IMR-90 (cell line): ENCODE results near the gene ZNRF3. TPM values are rescaled to one million over a fixed set of nuclear protein-coding genes. Genes with fewer than 3 reads are reported as not detected.

Experiments
- ATAC-seq: fragments of 200-7000 bp; cut with Tn5 transposase; 2 replicates; pipeline ENCODE4 v1.9.1; 2020; ENCODE audit warnings: low read depth, mild to moderate bottlenecking, moderate library complexity
- BruUV-seq: library from RNA; stranded (reverse); fragments of 400-500 nt; replicated peaks from 2 replicates; lab custom pipeline; 2021; lab: Mats Ljungman, UMichigan
- CTCF ChIA-PET: fragments of 300-600 bp; formaldehyde crosslinking; extraction: SDS; loops from one replicate; lab custom pipeline; 2021; ENCODE audit warnings: antibody characterized with exemption; lab: Yijun Ruan, JAX
- POLR2A ChIA-PET: fragments of 300-600 bp; sonication (Branson Sonifier 250); formaldehyde crosslinking; loops from one replicate; lab custom pipeline; 2022; ENCODE audit warnings: antibody characterized with exemption; ENCODE audit not compliant: unreplicated experiment; lab: Charles Lee
- DNase-seq: peaks from one replicate; pipeline ENCODE4 v3.0.0; 2013
- H2AFZ ChIP-seq: replicated peaks from 2 replicates; pipeline ENCODE3; 2013; ENCODE audit warnings: low read length, mild to moderate bottlenecking; ENCODE audit not compliant: poor library complexity
- H2AK5ac ChIP-seq: 2 replicates; pipeline ENCODE4 v1.6.1; 2013; ENCODE audit warnings: low read depth, low read length, inconsistent platforms
- H2AK9ac ChIP-seq: replicated peaks from 2 replicates; pipeline ENCODE3; 2013; ENCODE audit warnings: mild to moderate bottlenecking, low read depth, low read length, moderate library complexity; ENCODE audit not compliant: poor library complexity
- H2BK120ac ChIP-seq: 2 replicates; pipeline ENCODE4 v1.6.1; 2013; ENCODE audit warnings: low read depth, low read length, inconsistent platforms
- H2BK15ac ChIP-seq: 3 replicates; pipeline ENCODE4 v1.6.1; 2013; ENCODE audit warnings: low read depth, low read length, inconsistent platforms
- H2BK20ac ChIP-seq: 2 replicates; pipeline ENCODE4 v1.6.1; 2013; ENCODE audit warnings: low read depth, mild to moderate bottlenecking, inconsistent platforms, low read length, moderate library complexity
- H2BK5ac ChIP-seq: 2 replicates; pipeline ENCODE4 v1.6.1; 2013; ENCODE audit warnings: mild to moderate bottlenecking, low read depth, low read length, inconsistent platforms; ENCODE audit not compliant: poor library complexity, severe bottlenecking
- H3K14ac ChIP-seq: replicated peaks from 2 replicates; pipeline ENCODE4 v1.6.1; 2013; ENCODE audit warnings: low read depth, low read length, inconsistent platforms
- H3K18ac ChIP-seq: 2 replicates; pipeline ENCODE4 v1.6.1; 2013; ENCODE audit warnings: low read depth, low read length, control low read depth
- H3K23ac ChIP-seq: 2 replicates; pipeline ENCODE4 v1.6.1; 2013; ENCODE audit warnings: low read depth, low read length, inconsistent platforms
- H3K27ac ChIP-seq: 2 replicates; pipeline ENCODE4 v1.5.1; 2013; ENCODE audit warnings: mild to moderate bottlenecking, control low read depth, low read length; ENCODE audit not compliant: insufficient read depth
- H3K27me3 ChIP-seq: 2 replicates; pipeline ENCODE4 v1.6.1; 2013; ENCODE audit warnings: low read length; ENCODE audit not compliant: control insufficient read depth, insufficient read depth
- H3K36me3 ChIP-seq: 2 replicates; pipeline ENCODE4 v1.6.1; 2013; ENCODE audit warnings: low read length, mixed read lengths; ENCODE audit not compliant: control insufficient read depth, insufficient read depth
- H3K4ac ChIP-seq: 2 replicates; pipeline ENCODE4 v1.6.1; 2013; ENCODE audit warnings: low read depth, low read length, inconsistent platforms
- H3K4me1 ChIP-seq: 2 replicates; pipeline ENCODE4 v1.6.1; 2013; ENCODE audit warnings: low read length, mixed read lengths; ENCODE audit not compliant: control insufficient read depth, insufficient read depth
- H3K4me2 ChIP-seq: 2 replicates; pipeline ENCODE4 v1.6.1; 2013; ENCODE audit warnings: low read depth, mild to moderate bottlenecking, control low read depth, low read length, moderate library complexity
- H3K4me3 ChIP-seq: 2 replicates; pipeline ENCODE4 v1.5.1; 2013; ENCODE audit warnings: low read depth, mild to moderate bottlenecking, control low read depth, low read length, moderate library complexity; ENCODE audit not compliant: insufficient read depth
- H3K56ac ChIP-seq: 2 replicates; pipeline ENCODE4 v1.6.1; 2013; ENCODE audit warnings: low read length, inconsistent platforms; ENCODE audit not compliant: insufficient read depth; ENCODE audit errors: extremely low read depth
- H3K79me1 ChIP-seq, 2 experiments: 2 replicates each; pipeline ENCODE4 v1.6.1; 2013; ENCODE audit warnings: low read length in 2 of 2, inconsistent platforms in 1 of 2, low read depth in 1 of 2
- H3K9ac ChIP-seq: 2 replicates; pipeline ENCODE4 v1.6.1; 2013; ENCODE audit warnings: low read depth, low read length, control low read depth
- H3K9me1 ChIP-seq: 2 replicates; pipeline ENCODE4 v1.6.1; 2013; ENCODE audit warnings: low read length, inconsistent platforms; ENCODE audit not compliant: insufficient read depth
- H3K9me3 ChIP-seq: 2 replicates; pipeline ENCODE4 v1.6.1; 2013; ENCODE audit warnings: low read length; ENCODE audit not compliant: control insufficient read depth, insufficient read depth
- H4K20me1 ChIP-seq: 2 replicates; pipeline ENCODE4 v1.6.1; 2013; ENCODE audit warnings: low read length, inconsistent platforms; ENCODE audit not compliant: insufficient read depth
- H4K5ac ChIP-seq: 2 replicates; pipeline ENCODE4 v1.6.1; 2013; ENCODE audit warnings: mild to moderate bottlenecking, low read depth, low read length, control low read depth
- H4K8ac ChIP-seq, 2 experiments: 2 replicates each; pipeline ENCODE4 v1.6.1; 2013; ENCODE audit warnings: low read depth in 2 of 2, low read length in 2 of 2, control low read depth in 1 of 2, inconsistent platforms in 1 of 2
- H4K91ac ChIP-seq: 2 replicates; pipeline ENCODE4 v1.6.1; 2013; ENCODE audit warnings: low read depth, low read length, inconsistent platforms; ENCODE audit not compliant: insufficient read depth
- BHLHE40 ChIP-seq: fragments of 150-350 bp; IDR thresholded peaks from 2 replicates; pipeline ENCODE4 v1.6.1; 2016; ENCODE audit warnings: mild to moderate bottlenecking, low read depth, low read length
- CHD1 ChIP-seq: IDR thresholded peaks from 2 replicates; pipeline ENCODE4 v1.6.1; 2012; ENCODE audit warnings: low read depth, low read length, improper control_type of control experiment
- CTCF ChIP-seq: conservative IDR thresholded peaks from 2 replicates; pipeline ENCODE4 v1.5.1; 2012; ENCODE audit warnings: mild to moderate bottlenecking, low read depth, low read length, improper control_type of control experiment
- ELK1 ChIP-seq: fragments of 150-350 bp; IDR thresholded peaks from 2 replicates; pipeline ENCODE4 v1.6.1; 2016; ENCODE audit warnings: low read depth, mild to moderate bottlenecking, low read length, moderate library complexity, borderline replicate concordance
- FOS ChIP-seq: fragments of 150-350 bp; IDR thresholded peaks from 2 replicates; pipeline ENCODE4 v1.6.1; 2016; ENCODE audit warnings: low read depth, low read length
- MAFK ChIP-seq: IDR thresholded peaks from 2 replicates; pipeline ENCODE4 v1.6.1; 2012; ENCODE audit warnings: low read depth, low read length, improper control_type of control experiment
- MAZ ChIP-seq: IDR thresholded peaks from 2 replicates; pipeline ENCODE4 v1.6.1; 2012; ENCODE audit warnings: low read depth, mild to moderate bottlenecking, low read length, improper control_type of control experiment, moderate library complexity, borderline replicate concordance
- MXI1 ChIP-seq: IDR thresholded peaks from 2 replicates; pipeline ENCODE4 v1.6.1; 2012; ENCODE audit warnings: low read depth, mild to moderate bottlenecking, low read length, moderate library complexity, borderline replicate concordance
- NFE2L2 ChIP-seq: fragments of 150-350 bp; IDR thresholded peaks from 2 replicates; pipeline ENCODE4 v1.6.1; 2016; ENCODE audit warnings: low read depth, mild to moderate bottlenecking, low read length
- POLR2A ChIP-seq: IDR thresholded peaks from 2 replicates; pipeline ENCODE4 v1.6.1; 2012; ENCODE audit warnings: mild to moderate bottlenecking, low read depth, low read length
- RCOR1 ChIP-seq: IDR thresholded peaks from 2 replicates; pipeline ENCODE4 v1.6.1; 2012; ENCODE audit warnings: mild to moderate bottlenecking, low read length, improper control_type of control experiment; ENCODE audit not compliant: insufficient replicate concordance
- USF2 ChIP-seq: fragments of 150-350 bp; IDR thresholded peaks from 2 replicates; pipeline ENCODE4 v1.6.1; 2017; ENCODE audit warnings: mild to moderate bottlenecking, antibody characterized with exemption, low read length, low read depth
- WGBS, 2 experiments: methylation state at CpG; one replicate each; pipeline versions ENCODE4 v1.1.5 to v1.1.7; 2013; ENCODE audit warnings: missing lambda C conversion rate in 2 of 2; ENCODE audit not compliant: insufficient read length in 1 of 2; ENCODE audit errors: extremely low coverage in 2 of 2; 5-methylcytosine and 5-hydroxymethylcytosine counted together
- dilution Hi-C: fragments of 300-500 bp; cut with HindIII; formaldehyde crosslinking; loops from one replicate; pipeline ENCODE4 v1.14.3; 2018; ENCODE audit warnings: low sequenced_read_pairs; ENCODE audit not compliant: unreplicated experiment
- in situ Hi-C: fragments of 300-500 bp; cut with MboI; formaldehyde crosslinking; loops from 3 replicates; pipeline ENCODE4 v1.14.3; 2019; ENCODE audit warnings: low sequenced_read_pairs, inconsistent platforms, mixed read lengths
- intact Hi-C: fragments of 100-400 bp; cut with micrococcal nuclease; formaldehyde crosslinking; loops from 2 replicates; pipeline ENCODE4 v1.10.0; 2022
- polyA plus RNA-seq, 3 experiments: library from polyadenylated mRNA; depleted of rRNA; stranded (reverse); fragments of >200 nt; gene quantifications; 2 replicates each; pipeline ENCODE4 v1.2.3, GENCODE V29; 2012; ENCODE audit warnings: low replicate concordance in 1 of 3
- total RNA-seq: library from RNA; depleted of rRNA; stranded (reverse); fragments of >200 nt; gene quantifications from 2 replicates; pipeline ENCODE4 v1.2.3, GENCODE V29; 2012

Gene ZNRF3
- total and polyA plus RNA-seq, 2 of the 4 experiments (the other 2 are of a cell fraction), result 1.4 to 2.4 TPM

GRCh38 chr22:29012952-29013351 lies 129.6 kb downstream of the ZNRF3 start:
- ChIA-PET CTCF (no interaction called here), POLR2A (no interaction called here)
- Histone ChIP-seq H4K20me1 (no peaks in the 10 kb centered on the region), H3K9me3 (no peaks in the 10 kb centered on the region), H3K23ac (no peak overlapping the region), H3K14ac (no peak overlapping the region), H3K79me1 (no peaks in the 10 kb centered on the region; a peak in 1 of 4 replicates), H3K56ac (no peak overlapping the region), H3K4me3 (no peak overlapping the region), H3K4me2 (no peak overlapping the region), H2AFZ (no peak overlapping the region), H3K27me3 (no peaks in the 10 kb centered on the region), H2BK15ac (no peak overlapping the region), H3K9ac (no peak overlapping the region), H4K8ac (no peak overlapping the region), H2BK120ac (no peak overlapping the region), H4K91ac (no peak overlapping the region), H3K18ac (no peak overlapping the region), H4K5ac (no peak overlapping the region), H3K27ac (no peak overlapping the region), H2AK9ac (no peak overlapping the region), H2AK5ac (no peak overlapping the region), H3K4ac (no peak overlapping the region), H3K36me3 (no peaks in the 10 kb centered on the region), H2BK20ac (no peak overlapping the region), H3K9me1 (no peaks in the 10 kb centered on the region), H2BK5ac (no peak overlapping the region), H3K4me1 (no peaks in the 10 kb centered on the region)
- no TSS peak for BruUV-seq
- intact Hi-C loops, result no loop called here
- in situ Hi-C loops, result no loop called here
- dilution Hi-C loops, result no loop called here
- DNase-seq (no peak), ATAC-seq (no peak)
- WGBS, 2 experiments, result no CpG with 5 or more reads among the region's 4 CpGs
- TF ChIP-seq NFE2L2, result no peak
- TF ChIP-seq USF2, result no peak
- no peak for TF ChIP-seq POLR2A
- TF ChIP-seq RCOR1, result no peak
- no peak for TF ChIP-seq ELK1
- no peak for TF ChIP-seq MAFK
- TF ChIP-seq MXI1, result no peak
- no peak for TF ChIP-seq BHLHE40
- no peak for TF ChIP-seq CHD1
- TF ChIP-seq MAZ, result no peak
- no peak for TF ChIP-seq CTCF
- TF ChIP-seq FOS, result no peak
